ENCODE data around the gene BOLA2B. TPM values are rescaled to one million over a fixed set of nuclear protein-coding genes. Genes with fewer than 3 reads are reported as not detected.

BOLA2B gene
- total RNA-seq, 2 donors from 2014 or later: 125 to 134 TPM

- no peaks in the 10 kb centered on the region for H3K4me1 ChIP-seq (ENCODE audit: control insufficient read depth, insufficient read depth, low read length)
Observed at GRCh38 chr16:30144917-30145316, 48.5 kb downstream of the BOLA2B start.

GRCh38 chr16:30144017-30144416 lies 49.4 kb downstream of the BOLA2B start:
- DNase-seq: no peak
- Histone ChIP-seq H3K27me3 (ENCODE audit: control insufficient read depth, insufficient read depth, low read length, poor library complexity, severe bottlenecking) (no peaks in the 10 kb centered on the region), H3K4me3 (ENCODE audit: low read length) (no peak overlapping the region), H3K9me3 (ENCODE audit: control insufficient read depth, low read length) (peaks cover 5% of the 10 kb centered on the region), H3K27ac (ENCODE audit: low read depth, low read length) (no peak overlapping the region), H3K4me1 (ENCODE audit: control insufficient read depth, insufficient read depth, low read length) (no peaks in the 10 kb centered on the region), H3K36me3 (ENCODE audit: control insufficient read depth, insufficient read depth, low read length) (no peaks in the 10 kb centered on the region), H3K9ac (ENCODE audit: extremely low read depth, low read length, poor library complexity, severe bottlenecking) (no peak overlapping the region)
- Mint-ChIP-seq H3K4me1 (peaks cover 6% of the 10 kb centered on the region), H3K4me3 (no peak overlapping the region), H3K27ac (no peak overlapping the region), H3K27me3 (ENCODE audit: insufficient read depth) (no peaks in the 10 kb centered on the region), H3K9me3 (peaks cover 6% of the 10 kb centered on the region), H3K36me3 (ENCODE audit: low read depth) (no peaks in the 10 kb centered on the region)
- TF ChIP-seq CTCF (conservative IDR thresholded peaks at IDR 0.05): no peak

More at GRCh38 chr16:30144917-30145316, 48.5 kb downstream of the BOLA2B start:
- H3K36me3 ChIP-seq (ENCODE audit: control insufficient read depth, insufficient read depth, low read length): no peaks in the 10 kb centered on the region
- no peak for DNase-seq
- Mint-ChIP-seq H3K27ac (no peak overlapping the region), H3K4me1 (peaks cover 6% of the 10 kb centered on the region), H3K36me3 (ENCODE audit: low read depth) (no peaks in the 10 kb centered on the region), H3K9me3 (peaks cover 14% of the 10 kb centered on the region), H3K4me3 (no peak overlapping the region), H3K27me3 (ENCODE audit: insufficient read depth) (peaks cover 3% of the 10 kb centered on the region)
- H3K4me3 ChIP-seq (ENCODE audit: low read length): no peak overlapping the region
- no peak for TF ChIP-seq CTCF (conservative IDR thresholded peaks at IDR 0.05)
- H3K27me3 ChIP-seq (ENCODE audit: control insufficient read depth, insufficient read depth, low read length, poor library complexity, severe bottlenecking): no peaks in the 10 kb centered on the region
- no peak overlapping the region for H3K27ac ChIP-seq (ENCODE audit: low read depth, low read length)
- H3K9ac ChIP-seq (ENCODE audit: extremely low read depth, low read length, poor library complexity, severe bottlenecking): no peak overlapping the region
- no CpG with 5 or more reads among the region's 1 CpG for WGBS, 2 experiments (ENCODE audit: insufficient coverage in 1 of 2, insufficient read length in 1 of 2)
- H3K9me3 ChIP-seq (ENCODE audit: control insufficient read depth, low read length): peaks cover 14% of the 10 kb centered on the region

- H3K4me3 Mint-ChIP-seq: no peak overlapping the region
- Histone ChIP-seq H3K4me3 (ENCODE audit: low read length) (no peak overlapping the region), H3K4me1 (ENCODE audit: control insufficient read depth, insufficient read depth, low read length) (no peaks in the 10 kb centered on the region), H3K9ac (ENCODE audit: extremely low read depth, low read length, poor library complexity, severe bottlenecking) (no peak overlapping the region), H3K27ac (ENCODE audit: low read depth, low read length) (no peak overlapping the region), H3K36me3 (ENCODE audit: control insufficient read depth, insufficient read depth, low read length) (no peaks in the 10 kb centered on the region), H3K9me3 (ENCODE audit: control insufficient read depth, low read length) (no peaks in the 10 kb centered on the region), H3K27me3 (ENCODE audit: control insufficient read depth, insufficient read depth, low read length, poor library complexity, severe bottlenecking) (no peaks in the 10 kb centered on the region)
- H3K27ac Mint-ChIP-seq: no peak overlapping the region
- no peak for DNase-seq
- H3K4me1 Mint-ChIP-seq: peaks cover 6% of the 10 kb centered on the region
- TF ChIP-seq CTCF (conservative IDR thresholded peaks at IDR 0.05): no peak
- H3K9me3 Mint-ChIP-seq: no peaks in the 10 kb centered on the region
- 82 to 90% methylated on average over 1 to 2 of the region's 2 CpGs for whole genome bisulfite sequencing, 2 experiments (ENCODE audit: insufficient coverage in 1 of 2, insufficient read length in 1 of 2)
- H3K27me3 Mint-ChIP-seq (ENCODE audit: insufficient read depth): no peaks in the 10 kb centered on the region
- no peaks in the 10 kb centered on the region for H3K36me3 Mint-ChIP-seq (ENCODE audit: low read depth)
Observed at GRCh38 chr16:30143347-30143702, 50.1 kb downstream of the BOLA2B start.

Other genes starting within 250 kb of the BOLA2B start
- 100 to 1,000 TPM; 122 to 136 TPM for gene TMEM219, start 231.6 kb downstream of the BOLA2B start, total RNA-seq
- 10 to 100 TPM; 44.6 to 50.2 TPM for gene TAOK2, start 219.8 kb downstream of the BOLA2B start, total RNA-seq
- 10 to 100 TPM in 1 of 2 donors, 1 to 10 TPM in 1; 9.4 to 13.9 TPM for gene HIRIP3, start 198.0 kb downstream of the BOLA2B start, total RNA-seq
- gene INO80E, start 197.4 kb downstream of the BOLA2B start, total RNA-seq: 10 to 100 TPM; 77.4 to 80.1 TPM
- gene DOC2A, start 182.6 kb downstream of the BOLA2B start, total RNA-seq: 1 to 10 TPM; 6.2 to 9.9 TPM
- not detected for gene C16orf92, start 170.5 kb downstream of the BOLA2B start, total RNA-seq
- 1 to 10 TPM; 3.3 to 3.5 TPM for gene TLCD3B, start 162.4 kb downstream of the BOLA2B start, total RNA-seq
- 100 to 1,000 TPM; 645 to 652 TPM for gene ALDOA, start 127.9 kb downstream of the BOLA2B start, total RNA-seq
- gene PPP4C, start 117.7 kb downstream of the BOLA2B start, total RNA-seq: 100 to 1,000 TPM; 150 to 151 TPM
- 1 to 10 TPM; 3.0 to 6.3 TPM for gene TBX6, start 101.7 kb downstream of the BOLA2B start, total RNA-seq
- 10 to 100 TPM; 42.0 to 57.2 TPM for gene YPEL3, start 97.5 kb downstream of the BOLA2B start, total RNA-seq
- gene GDPD3, start 80.1 kb downstream of the BOLA2B start, total RNA-seq: 1 to 10 TPM; 2.7 to 6.5 TPM
- 10 to 100 TPM; 53.8 to 62.0 TPM for gene MAPK3, start 70.4 kb downstream of the BOLA2B start, total RNA-seq
- 1 to 10 TPM in 1 of 2 donors, under 1 TPM in 1; 0.93 to 2.1 TPM for gene CORO1A, start 10.1 kb downstream of the BOLA2B start, total RNA-seq
- 10 to 100 TPM; 37.7 to 48.8 TPM for gene SLX1A, start 209 bp upstream of the BOLA2B start, total RNA-seq
- 10 to 100 TPM; 14.5 to 22.1 TPM for gene SULT1A3, start 5.6 kb upstream of the BOLA2B start, total RNA-seq
- 10 to 100 TPM; 18.3 to 31.1 TPM for gene NPIPB13, start 54.8 kb upstream of the BOLA2B start, total RNA-seq
- gene CD2BP2, start 161.6 kb upstream of the BOLA2B start, total RNA-seq: 10 to 100 TPM; 75.4 to 76.0 TPM
- 10 to 100 TPM; 30.7 to 36.3 TPM for gene TBC1D10B, start 176.8 kb upstream of the BOLA2B start, total RNA-seq
- 1 to 10 TPM in 1 of 2 donors, not detected in 1; 1.2 TPM for gene MYL11, start 181.1 kb upstream of the BOLA2B start, total RNA-seq
- gene SEPTIN1, start 188.9 kb upstream of the BOLA2B start, total RNA-seq: 1 to 10 TPM; 1.1 to 2.3 TPM
- 10 to 100 TPM; 40.1 to 58.4 TPM for gene ZNF48, start 201.8 kb upstream of the BOLA2B start, total RNA-seq
- 10 to 100 TPM; 14.7 to 16.6 TPM for gene ZNF771, start 213.9 kb upstream of the BOLA2B start, total RNA-seq
- 10 to 100 TPM; 54.8 to 61.9 TPM for gene DCTPP1, start 236.4 kb upstream of the BOLA2B start, total RNA-seq